HG02610 (cell line): ENCODE data around the gene MYOM1.
"Not testable (repeated sequence)": the region's sequence is repeated elsewhere in the genome, so short reads cannot be mapped to it uniquely, and the experiment has no call there.

Source experiments
- ATAC-seq: cut with Tn5 transposase; IDR thresholded peaks from one replicate; pipeline ENCODE4 v1.9.1; 2021; ENCODE audit warnings: mild to moderate bottlenecking, moderate library complexity; ENCODE audit not compliant: unreplicated experiment

The MYOM1 gene

GRCh38 chr18:3093624-3094337 lies 126.0 kb downstream of the MYOM1 start:
- no peak for ATAC-seq

GRCh38 chr18:3092727-3093126 lies 127.0 kb downstream of the MYOM1 start:
- no peak for ATAC-seq

GRCh38 chr18:3089579-3089978 lies 130.2 kb downstream of the MYOM1 start:
- no peak for ATAC-seq

GRCh38 chr18:3088449-3088848 lies 131.3 kb downstream of the MYOM1 start:
- ATAC-seq, result no peak

- ATAC-seq, result no peak
Observed at GRCh38 chr18:3086871-3087270, 132.9 kb downstream of the MYOM1 start.

- no peak for ATAC-seq
Observed at GRCh38 chr18:3085612-3086011, 134.2 kb downstream of the MYOM1 start.

- ATAC-seq, result no peak
Observed at GRCh38 chr18:3084206-3084605, 135.6 kb downstream of the MYOM1 start.

- no peak for ATAC-seq
Observed at GRCh38 chr18:3083766-3084165, 136.0 kb downstream of the MYOM1 start.

- no peak for ATAC-seq
Observed at GRCh38 chr18:3081584-3081991, 138.2 kb downstream of the MYOM1 start.

GRCh38 chr18:3079653-3080052 lies 140.1 kb downstream of the MYOM1 start:
- no peak for ATAC-seq

- ATAC-seq, result no peak
Observed at GRCh38 chr18:3075491-3075890, 144.3 kb downstream of the MYOM1 start.

GRCh38 chr18:3074087-3074486 lies 145.7 kb downstream of the MYOM1 start:
- no peak for ATAC-seq

- not testable (repeated sequence) for ATAC-seq
Observed at GRCh38 chr18:3073353-3073752, 146.4 kb downstream of the MYOM1 start.

- no peak for ATAC-seq
Observed at GRCh38 chr18:3071676-3072075, 148.1 kb downstream of the MYOM1 start.

GRCh38 chr18:3069671-3070433 lies 149.9 kb downstream of the MYOM1 start:
- no peak for ATAC-seq

GRCh38 chr18:3067722-3068121 lies 152.0 kb downstream of the MYOM1 start:
- no peak for ATAC-seq

GRCh38 chr18:3067165-3067661 lies 152.6 kb downstream of the MYOM1 start:
- no peak for ATAC-seq

- ATAC-seq, result no peak
Observed at GRCh38 chr18:3066341-3067110, 153.2 kb downstream of the MYOM1 start.

GRCh38 chr18:3063766-3064165 lies 156.0 kb downstream of the MYOM1 start:
- ATAC-seq, result not testable (repeated sequence)

- no peak for ATAC-seq
Observed at GRCh38 chr18:3062798-3063680, 156.7 kb downstream of the MYOM1 start.
